ENCODE results near the gene DPPA5.
A peak's percentile ranks its signal among the peaks of the same experiment; 100 is the strongest.
"Not testable (repeated sequence)": the region's sequence is repeated elsewhere in the genome, so short reads cannot be mapped to it uniquely, and the experiment has no call there.

Gene DPPA5, protein sequence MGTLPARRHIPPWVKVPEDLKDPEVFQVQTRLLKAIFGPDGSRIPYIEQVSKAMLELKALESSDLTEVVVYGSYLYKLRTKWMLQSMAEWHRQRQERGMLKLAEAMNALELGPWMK

GRCh38 chr6:73353636-73354593 is at the start of gene DPPA5:
DPPA5 (minus strand) TSS chr6:73354276; CDS start chr6:73354225, 51 bp downstream.
- no peak for DNase-seq

- no peak for DNase-seq
Measured at GRCh38 chr6:73400656-73401055, 46.6 kb upstream of the DPPA5 start.

DNA sequence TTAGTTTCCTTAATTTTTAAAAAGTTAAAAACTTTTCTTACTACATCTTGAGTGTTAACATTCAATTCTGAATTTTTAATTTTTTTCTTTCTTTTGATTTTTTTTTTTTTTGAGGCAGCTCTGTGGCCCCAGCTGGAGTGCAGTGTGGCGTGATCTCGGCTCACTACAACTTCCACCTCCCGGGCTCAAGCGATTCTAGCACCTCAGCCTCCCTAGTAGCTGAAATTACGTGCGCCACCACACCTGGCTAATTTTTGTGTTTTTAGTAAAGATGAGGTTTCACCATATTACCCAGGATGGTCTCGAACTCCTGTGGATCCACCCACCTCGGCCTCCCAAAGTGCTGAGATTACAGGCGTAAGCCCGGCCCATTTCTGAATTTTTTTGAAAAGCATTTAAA is 41.8 kb upstream of the DPPA5 start:
- no peak for DNase-seq

- DNase-seq: peak; percentile 36
Measured at GRCh38 chr6:73394577-73395354, 40.7 kb upstream of the DPPA5 start, which contains the start of gene DDX43. DDX43 (plus strand) TSS chr6:73394828; CDS start chr6:73394906, 78 bp downstream.

- no peak for DNase-seq
Measured at GRCh38 chr6:73393278-73393677, 39.2 kb upstream of the DPPA5 start.

DNA sequence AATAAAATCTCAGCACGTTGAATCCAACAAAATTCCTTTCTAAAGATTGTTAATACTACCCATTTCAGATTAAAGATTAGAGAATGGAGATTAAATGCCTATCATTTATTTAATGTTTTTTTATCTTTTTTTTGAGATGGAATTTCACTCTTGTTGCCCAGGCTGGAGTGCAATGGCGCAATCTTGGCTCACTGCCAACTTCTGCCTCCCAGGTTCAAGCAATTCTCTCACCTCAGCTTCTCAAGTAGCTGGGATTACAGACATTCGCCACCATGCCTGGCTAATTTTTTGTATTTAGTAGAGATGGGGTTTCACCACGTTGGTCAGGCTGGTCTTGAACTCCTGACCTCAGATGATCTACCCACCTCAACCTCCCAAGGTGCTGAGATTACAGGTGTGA is 38.1 kb upstream of the DPPA5 start:
- DNase-seq: not testable (repeated sequence)

DNA sequence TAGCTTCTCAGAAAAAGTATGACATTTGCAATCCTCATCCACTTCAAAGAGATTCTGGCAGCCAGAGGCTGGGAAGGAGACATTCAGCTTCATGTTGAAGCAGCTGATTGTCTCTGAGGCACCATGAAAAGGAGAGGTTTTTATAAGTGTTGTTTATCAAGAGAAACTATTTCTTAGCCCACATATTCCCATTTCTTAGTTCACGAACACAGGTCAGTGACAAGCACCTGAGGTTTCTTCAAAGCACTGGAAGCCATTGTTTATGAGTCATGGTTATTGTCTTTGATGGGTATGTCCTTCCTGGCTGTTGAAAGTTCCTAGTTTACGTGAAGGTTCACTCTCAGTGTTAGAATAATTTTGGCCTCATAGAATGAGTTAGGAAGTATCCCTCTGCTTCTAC is 37.6 kb upstream of the DPPA5 start:
- no peak for DNase-seq

DNA sequence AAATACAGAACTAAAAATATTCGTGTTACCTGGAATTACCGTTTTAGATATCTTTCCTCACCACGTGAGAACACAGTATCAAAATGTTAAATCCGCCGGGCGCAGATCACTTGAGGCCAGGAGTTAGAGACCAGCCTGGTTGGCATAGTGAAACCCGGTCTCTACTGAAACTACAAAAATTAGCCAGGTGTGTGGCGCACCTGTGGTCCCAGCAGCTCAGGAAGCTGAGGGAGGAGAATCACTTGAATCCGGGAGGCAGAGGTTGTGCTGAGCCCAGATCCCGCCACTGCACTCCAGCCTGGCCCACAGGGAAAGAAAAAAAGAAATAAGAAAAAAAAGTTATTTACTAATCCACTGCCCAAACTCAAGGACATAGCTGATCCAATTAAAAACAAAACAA is 35.8 kb upstream of the DPPA5 start:
- no peak for DNase-seq

DNA sequence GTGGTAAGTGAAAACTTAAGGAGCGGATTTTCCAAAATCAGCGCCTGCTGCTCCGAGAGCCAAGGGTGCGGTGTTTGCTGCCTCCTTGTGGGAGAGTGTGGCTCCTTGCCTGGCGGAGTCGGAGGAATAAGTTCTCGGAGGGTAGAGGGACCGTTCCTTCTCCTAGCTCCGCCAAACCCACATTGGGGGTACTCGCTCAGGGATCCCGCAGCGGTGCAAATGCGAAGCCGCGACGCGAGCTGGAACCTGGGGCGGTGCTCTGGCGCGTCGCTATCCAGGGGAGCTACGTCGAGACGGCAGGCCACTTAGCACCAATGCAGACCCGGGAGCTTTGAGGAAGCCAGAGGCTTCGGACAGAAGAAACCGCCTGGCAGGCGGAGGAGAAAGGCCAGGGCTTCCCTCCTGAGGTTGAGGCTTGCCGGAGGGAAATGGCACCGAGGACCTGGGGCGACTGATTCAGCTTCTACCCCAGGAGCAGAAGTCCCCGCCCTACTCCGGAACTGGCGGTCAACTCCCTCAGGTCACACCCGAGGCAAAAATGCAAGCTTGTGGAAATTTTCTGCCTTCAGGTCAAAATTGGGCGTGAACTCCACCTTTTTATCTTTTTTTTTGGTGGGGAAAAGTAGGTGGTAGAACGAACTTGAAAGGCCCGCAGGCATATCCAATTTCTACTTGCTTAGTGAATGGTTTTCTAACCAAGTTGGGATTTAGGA is 34.9 kb upstream of the DPPA5 start:
- peak; percentile 48 for DNase-seq

DNA sequence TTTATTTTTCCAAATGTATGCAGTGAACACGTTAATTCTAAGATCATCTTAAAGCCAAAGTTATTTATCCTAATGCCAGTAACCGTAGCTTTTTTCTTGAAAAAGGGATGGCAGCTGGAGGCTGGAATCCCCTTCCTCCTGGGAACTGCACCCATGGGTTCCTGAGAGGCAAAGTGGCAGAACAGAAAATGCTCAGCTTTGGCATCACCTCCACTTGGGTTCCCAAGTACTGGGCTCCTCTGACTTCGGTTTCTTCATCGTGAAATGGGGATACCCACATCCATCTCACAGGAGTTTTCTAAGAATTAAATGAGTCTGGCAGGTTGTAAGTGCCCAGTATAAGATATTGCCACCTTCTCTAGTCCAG is 34.3 kb upstream of the DPPA5 start:
- no peak for DNase-seq

DNA sequence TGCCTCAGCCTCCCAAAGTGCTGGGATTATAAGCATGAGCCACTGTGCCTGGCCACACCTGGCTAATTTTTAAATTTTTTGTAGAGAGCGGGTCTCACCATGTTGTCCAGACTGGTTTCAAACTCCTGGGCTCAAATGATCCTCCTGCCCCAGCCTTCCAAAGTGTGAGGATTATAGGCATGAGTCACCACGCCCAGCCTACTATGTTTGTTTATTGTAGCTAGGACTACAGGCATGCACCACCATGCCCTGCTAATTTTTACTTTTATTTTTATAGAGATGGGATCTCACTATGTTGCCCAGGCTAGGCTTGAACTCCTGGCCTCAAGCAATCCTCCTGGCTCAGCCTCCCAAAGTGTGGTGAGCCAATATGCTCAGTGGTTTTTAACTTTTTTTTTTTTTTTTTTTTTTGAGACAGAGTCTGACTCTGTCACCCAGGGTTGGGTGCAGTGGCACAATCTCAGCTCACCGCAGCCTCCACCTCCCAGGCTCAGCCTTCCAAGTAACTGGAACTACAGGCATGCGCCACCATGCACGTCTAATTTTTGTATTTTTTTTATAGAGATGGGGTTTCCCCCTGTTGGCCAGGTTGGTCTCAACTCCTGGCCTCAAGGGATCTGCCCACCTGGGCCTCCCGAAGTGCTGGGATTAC is 28.5 kb upstream of the DPPA5 start:
- DNase-seq: no peak

- DNase-seq: not testable (repeated sequence)
Measured at GRCh38 chr6:73381531-73381930, 27.5 kb upstream of the DPPA5 start.

DNA sequence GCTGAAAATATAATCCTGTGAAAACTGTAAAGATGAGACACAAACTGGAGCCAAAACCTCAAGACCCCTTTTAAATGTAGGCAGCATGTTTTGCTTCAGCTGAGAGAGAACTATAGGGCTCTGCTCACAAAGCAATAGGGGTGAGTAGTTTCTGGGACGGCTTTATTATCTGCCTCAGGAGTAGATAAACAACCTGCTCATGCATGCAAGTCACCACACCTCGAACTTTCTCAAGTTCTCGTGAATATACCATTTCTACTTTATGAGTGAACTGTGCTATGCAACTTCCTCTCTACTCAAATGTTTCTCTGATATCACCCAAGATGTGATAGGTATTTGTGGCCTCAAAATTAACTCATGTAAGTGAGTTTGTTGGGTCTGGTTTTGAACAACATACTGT is 23.1 kb upstream of the DPPA5 start:
- no peak for DNase-seq

GRCh38 chr6:73375216-73375615 is 21.1 kb upstream of the DPPA5 start:
- no peak for DNase-seq

DNA sequence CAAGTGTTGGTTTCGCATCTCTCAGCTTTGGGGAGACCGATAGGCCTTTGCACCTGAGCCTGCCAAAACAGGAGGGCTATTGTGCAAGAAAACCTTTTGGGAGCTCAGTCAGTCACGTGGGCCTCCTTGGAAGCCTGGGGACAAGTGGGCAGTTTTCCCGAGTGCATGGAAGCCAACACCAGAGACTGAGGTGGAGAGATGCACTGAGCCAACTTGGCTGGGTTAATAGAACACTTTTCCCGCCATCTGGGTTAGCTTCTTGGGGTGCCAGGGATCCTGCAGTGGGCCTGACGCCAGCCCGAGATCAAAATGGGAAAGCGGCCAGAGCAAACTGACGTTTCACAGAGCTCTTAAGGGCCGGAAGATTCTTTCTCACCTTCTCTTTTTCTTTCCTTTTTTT is 18.4 kb upstream of the DPPA5 start:
- no peak for DNase-seq

DNA sequence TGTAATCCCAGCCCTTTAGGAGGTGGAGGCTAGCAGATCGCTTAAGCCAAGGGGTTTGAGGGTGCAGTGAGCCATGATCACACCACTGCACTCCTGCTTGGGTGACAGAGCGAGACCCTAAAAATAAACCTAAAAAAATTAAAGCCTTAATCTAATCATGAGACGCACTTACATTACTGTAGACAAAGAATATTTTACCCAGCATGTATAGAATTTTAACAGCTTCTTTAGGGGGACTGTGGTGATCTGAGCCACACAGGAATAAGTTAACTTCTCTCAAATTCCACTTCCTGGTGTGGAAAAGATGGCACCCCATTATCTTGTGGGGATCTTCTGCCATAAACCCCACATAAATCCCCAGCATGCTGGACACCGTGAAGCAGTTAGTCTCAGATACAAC is 17.9 kb upstream of the DPPA5 start:
- DNase-seq: no peak

DNA sequence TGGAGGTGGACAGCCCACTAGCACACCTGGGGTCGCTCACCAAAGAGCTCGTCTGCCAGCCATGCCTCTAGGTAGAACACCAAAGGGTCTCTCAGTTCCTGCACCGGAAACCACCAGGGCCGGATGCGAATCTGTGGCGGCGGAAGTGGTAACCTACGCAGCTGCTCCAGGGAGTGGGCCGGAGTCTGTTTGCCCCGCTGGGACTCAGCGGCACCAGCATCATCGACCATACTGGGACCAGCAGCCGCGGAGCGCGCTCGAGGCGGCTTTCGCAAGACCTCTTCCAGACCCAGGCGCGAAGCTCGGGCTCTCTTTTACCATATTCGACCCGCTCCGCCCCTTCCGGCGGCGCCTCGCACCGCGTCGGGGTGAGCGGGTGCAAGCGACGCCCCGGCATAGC is 15.5 kb upstream of the DPPA5 start, which contains the start of gene OOEP:
Gene OOEP, minus strand, starts transcription at position 335 of the 400 bp plus-strand sequence. Its CDS starts 105 bp downstream, at position 230.
- DNase-seq: no peak

DNA sequence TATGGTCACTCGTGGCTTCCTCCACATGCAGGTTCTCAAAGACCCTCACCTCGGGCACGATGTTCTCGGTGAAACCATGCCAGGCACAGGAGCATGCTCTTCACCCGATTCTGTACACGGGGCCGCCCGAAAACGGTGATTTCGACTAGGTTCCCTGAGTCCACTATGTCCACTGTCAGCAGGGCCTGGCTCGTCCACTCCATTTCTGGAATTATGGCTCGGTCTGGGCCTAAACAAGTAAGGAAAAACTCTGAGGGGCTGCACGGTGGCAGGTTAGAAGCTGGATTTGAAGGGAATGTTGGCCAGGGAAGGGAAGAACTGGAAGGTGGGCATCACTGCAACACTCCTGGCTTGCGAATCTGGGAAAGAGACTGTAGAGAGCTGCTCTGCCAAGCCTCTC is 15.1 kb upstream of the DPPA5 start:
- no peak for DNase-seq

GRCh38 chr6:73368675-73369074 is 14.6 kb upstream of the DPPA5 start:
- DNase-seq: no peak

DNA sequence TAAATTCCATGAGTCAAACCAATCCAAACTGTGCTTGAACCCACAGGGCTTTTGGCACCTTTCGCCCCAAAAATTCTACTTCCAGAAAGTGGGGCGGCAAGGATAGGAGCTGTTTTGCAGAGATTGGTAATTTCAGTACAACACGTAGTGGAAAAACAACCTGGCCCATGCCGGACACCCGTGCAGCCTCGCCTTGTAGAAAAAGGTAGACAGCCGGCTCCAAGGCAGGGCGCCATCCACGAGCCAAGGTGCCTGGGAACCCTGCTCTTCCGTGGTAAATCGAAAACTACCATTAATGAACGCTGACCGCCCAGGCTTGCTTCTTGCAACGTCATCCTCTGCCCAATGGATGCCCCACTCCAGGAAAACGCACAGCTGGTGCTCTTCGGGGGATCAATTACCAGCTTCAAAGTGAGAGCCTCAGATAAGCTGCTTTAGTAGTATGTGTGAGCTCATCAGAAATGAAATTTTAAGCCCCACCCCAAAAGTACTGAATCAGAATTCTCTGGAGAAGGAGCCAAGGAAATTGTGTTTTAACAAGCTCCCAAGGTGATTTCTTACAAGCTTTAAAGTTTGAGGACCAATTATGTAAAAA is 13.8 kb upstream of the DPPA5 start:
- DNase-seq: no peak

DNA sequence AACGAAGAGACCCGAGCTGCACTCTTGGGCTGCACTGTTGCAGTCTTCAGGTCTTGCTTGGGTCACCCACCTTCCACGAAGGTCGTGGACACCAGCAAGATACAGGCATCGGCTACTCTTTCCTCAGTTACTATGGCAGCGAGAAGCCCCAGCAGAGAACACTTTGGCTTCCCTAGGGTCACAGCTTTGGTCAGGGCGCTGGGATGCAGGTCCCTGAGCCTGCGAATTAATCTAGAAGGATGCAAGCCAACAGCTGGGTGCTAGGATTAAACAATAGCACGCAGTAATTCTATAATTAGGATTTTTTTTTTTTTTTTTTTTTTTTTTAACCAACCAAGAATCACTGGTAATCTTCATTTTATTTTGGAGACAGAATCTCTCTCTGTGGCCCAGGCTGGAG is 10.5 kb upstream of the DPPA5 start:
- no peak for DNase-seq

DNA sequence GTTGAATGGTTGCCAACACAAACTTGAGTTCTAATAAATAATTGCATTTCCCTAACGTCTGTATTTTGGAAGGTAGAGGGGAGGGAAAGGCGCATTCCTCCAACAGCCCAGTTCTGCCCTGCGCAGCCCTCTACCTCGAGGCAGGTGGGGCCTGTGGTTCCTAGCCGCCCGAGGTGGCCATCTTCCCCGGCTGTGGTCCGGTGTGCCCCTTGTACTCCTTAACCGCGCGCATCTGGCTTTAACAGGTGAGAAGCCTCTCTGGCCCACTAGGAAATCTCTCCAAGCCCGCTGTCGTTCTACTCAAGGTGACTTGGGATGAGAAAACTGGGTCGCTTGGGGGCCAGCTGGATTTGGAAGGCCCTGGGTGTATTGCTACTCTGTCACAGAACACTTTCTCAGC is 10.0 kb upstream of the DPPA5 start:
- DNase-seq: no peak
